Dendritic cell treated with granulocyte-macrophage colony-stimulating factor and Interleukin-4, amounts not matched to agents 40 ng/mL and 50 ng/mL, for 4 days (primary cell): ENCODE measurements around the gene ELK4.

Source experiments
- H3K27ac Mint-ChIP-seq: one replicate; pipeline ENCODE4 v1.8.0; 2022; ENCODE audit warnings: mild to moderate bottlenecking, mixed read lengths
- H3K27me3 Mint-ChIP-seq: one replicate; pipeline ENCODE4 v1.8.0; 2022; ENCODE audit warnings: mild to moderate bottlenecking, mixed read lengths
- H3K36me3 Mint-ChIP-seq: one replicate; pipeline ENCODE4 v1.8.0; 2022; ENCODE audit warnings: low read depth, mixed read lengths
- H3K4me1 Mint-ChIP-seq: one replicate; pipeline ENCODE4 v1.8.0; 2022; ENCODE audit warnings: low read depth, mixed read lengths
- H3K4me3 Mint-ChIP-seq: one replicate; pipeline ENCODE4 v1.8.0; 2022; ENCODE audit warnings: mild to moderate bottlenecking, moderate library complexity, mixed read lengths
- H3K9me3 Mint-ChIP-seq: one replicate; pipeline ENCODE4 v1.8.0; 2022; ENCODE audit warnings: mixed read lengths
- intact Hi-C: fragments of 100-400 bp; cut with micrococcal nuclease; formaldehyde crosslinking; loops from one replicate; pipeline ENCODE4 v1.15.0; 2022

ELK4 gene

DNA sequence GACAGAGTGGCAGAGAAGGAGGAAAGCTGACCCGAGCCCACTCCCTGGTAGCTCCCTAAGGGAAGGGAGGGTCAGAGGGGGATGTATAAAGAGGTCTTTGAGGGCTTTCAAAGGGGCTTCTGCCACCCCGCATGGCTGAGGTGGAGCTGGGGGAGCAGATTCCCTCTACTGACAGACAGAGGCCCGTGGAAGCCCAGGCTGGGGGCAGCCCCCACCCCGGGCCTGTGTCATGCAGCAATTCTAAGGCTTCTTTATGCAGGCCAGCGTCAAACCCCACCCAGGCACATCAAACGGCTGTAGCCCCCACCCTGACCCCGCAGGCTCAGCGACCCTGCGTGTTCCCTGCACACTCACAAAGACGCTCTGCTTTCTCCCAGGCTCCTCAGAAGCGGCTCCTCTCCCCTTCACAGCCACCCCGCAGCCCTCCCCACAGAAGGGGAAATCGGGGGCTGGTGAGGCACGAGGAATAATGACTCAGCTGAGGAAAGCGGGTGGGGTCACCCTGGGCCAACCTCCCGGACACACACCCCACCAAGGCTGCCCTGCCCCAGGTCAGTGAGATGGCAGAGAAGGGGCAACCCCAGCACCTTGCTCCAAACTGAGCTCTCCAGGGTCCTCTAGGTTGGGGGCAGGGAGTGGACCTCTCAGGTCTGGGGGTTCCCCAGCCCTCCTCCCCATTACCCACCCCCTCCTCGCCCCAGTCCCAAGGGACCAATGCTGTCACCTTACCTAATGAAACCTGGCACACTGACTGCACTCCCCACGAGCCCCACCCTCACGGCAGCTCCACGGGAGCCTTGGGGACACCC lies 37.7 kb upstream of the ELK4 start:
- Mint-ChIP-seq H3K27ac (peak overlapping the region; percentile 47), H3K27me3 (peaks cover 54% of the 10 kb centered on the region), H3K9me3 (no peaks in the 10 kb centered on the region), H3K4me1 (peaks cover 63% of the 10 kb centered on the region), H3K36me3 (no peaks in the 10 kb centered on the region), H3K4me3 (peak overlapping the region; percentile 26)
- intact Hi-C loops, result no loop called here

DNA sequence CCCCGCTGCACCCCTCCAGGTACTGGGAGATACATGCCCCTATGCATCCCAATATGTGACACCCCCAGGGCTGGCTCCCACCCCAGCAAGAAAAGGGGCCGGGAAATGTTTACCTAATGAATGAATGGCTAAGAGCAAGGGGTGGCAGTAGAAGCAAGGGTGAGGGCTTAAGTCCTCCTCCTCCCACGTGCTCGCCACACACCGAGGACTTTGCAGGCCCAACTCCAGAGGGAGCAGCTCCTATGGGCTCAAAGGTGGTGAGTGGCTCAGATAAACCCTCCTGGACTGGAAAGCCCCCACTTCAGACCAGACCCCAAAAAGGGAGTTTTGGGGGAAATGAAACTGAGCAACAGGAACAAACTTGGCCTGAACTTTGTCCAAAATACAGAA lies 37.1 kb upstream of the ELK4 start:
- Mint-ChIP-seq H3K4me3 (no peak overlapping the region), H3K27me3 (peaks cover 56% of the 10 kb centered on the region), H3K4me1 (peaks cover 69% of the 10 kb centered on the region), H3K9me3 (no peaks in the 10 kb centered on the region), H3K27ac (peak overlapping the region; percentile 47), H3K36me3 (no peaks in the 10 kb centered on the region)
- intact Hi-C loops, result no loop called here

DNA sequence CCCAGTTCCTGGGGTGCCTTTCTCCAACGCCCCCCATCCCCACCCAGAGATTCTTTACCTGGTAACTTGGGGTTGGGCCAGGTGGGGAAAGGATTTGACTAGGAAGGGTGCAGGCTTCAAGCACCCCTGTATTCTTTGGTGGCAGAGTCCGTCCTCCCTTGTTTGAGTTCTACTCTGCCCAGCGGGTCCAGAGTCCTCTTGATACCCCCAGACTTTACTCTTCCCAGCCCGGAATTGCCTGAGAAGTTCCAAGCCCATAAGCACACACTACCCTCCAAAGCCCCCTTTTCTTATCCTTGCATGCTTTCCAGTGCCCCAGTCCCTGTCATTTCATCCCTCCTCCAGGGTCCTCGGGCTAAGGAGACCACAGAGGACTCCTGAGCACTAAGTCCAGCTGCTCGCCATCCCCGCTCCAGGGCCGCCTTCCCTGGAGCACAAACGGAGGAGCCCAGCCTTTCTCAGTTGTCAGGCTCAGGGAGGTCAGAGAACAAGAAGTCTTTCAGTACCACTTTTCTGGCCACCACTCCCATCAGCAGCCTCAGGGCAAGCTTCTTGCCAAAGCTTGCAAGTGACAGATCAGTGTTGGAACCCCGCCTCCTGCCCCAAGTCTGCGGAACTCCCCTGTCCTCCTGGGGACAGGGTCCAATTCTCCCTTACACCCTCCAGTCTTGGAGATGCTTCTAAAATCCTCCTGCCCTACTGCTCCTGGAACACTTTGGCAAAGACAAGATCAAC lies 36.3 kb upstream of the ELK4 start:
- no peak overlapping the region for H3K4me3 Mint-ChIP-seq
- no peaks in the 10 kb centered on the region for H3K9me3 Mint-ChIP-seq
- no peaks in the 10 kb centered on the region for H3K36me3 Mint-ChIP-seq
- peak overlapping the region; percentile 0 for H3K27ac Mint-ChIP-seq
- peaks cover 76% of the 10 kb centered on the region for H3K4me1 Mint-ChIP-seq
- H3K27me3 Mint-ChIP-seq, result peaks cover 51% of the 10 kb centered on the region
- intact Hi-C loops, result no loop called here

DNA sequence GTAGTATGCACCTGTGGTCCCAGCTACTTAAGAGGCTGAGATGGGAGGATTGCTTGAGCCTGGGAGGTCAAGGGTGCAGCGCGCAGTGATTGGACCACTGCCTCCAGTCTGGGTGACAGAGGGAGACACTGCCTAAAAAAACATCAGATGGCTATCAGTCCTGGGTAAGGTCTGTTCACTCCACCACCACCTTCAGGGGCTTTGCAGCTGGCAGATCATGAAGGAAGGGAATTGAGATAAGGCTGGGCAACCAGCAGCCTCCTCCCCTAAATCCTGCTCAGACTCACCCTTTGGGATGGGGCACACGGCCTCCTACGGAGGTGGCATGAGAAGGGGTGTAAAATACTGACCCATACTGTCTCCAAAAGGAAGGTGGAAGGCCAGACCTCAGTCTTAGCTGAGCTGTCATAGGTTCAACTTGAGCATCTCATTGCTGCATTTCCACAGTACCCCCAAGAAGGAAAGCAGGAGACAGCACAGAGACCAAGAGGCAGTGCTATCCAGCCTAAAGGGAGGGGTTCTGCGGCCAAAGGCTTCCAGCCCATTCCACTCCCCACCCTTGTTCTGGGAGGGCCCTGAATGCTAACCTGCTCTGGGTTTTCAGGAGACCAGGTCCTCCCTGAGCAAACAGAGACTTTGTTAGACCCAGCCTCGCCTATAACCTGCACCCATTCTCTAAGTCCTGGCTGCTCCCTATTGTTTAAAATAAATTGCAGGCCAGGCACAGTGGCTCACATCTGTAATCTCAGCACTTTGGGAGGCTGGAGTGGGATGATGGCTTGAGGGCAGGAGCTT lies 34.8 kb upstream of the ELK4 start:
- Mint-ChIP-seq H3K27ac (no peak overlapping the region), H3K9me3 (no peaks in the 10 kb centered on the region), H3K36me3 (no peaks in the 10 kb centered on the region), H3K4me3 (no peak overlapping the region), H3K27me3 (peaks cover 54% of the 10 kb centered on the region), H3K4me1 (peaks cover 75% of the 10 kb centered on the region)
- intact Hi-C loops, result no loop called here

DNA sequence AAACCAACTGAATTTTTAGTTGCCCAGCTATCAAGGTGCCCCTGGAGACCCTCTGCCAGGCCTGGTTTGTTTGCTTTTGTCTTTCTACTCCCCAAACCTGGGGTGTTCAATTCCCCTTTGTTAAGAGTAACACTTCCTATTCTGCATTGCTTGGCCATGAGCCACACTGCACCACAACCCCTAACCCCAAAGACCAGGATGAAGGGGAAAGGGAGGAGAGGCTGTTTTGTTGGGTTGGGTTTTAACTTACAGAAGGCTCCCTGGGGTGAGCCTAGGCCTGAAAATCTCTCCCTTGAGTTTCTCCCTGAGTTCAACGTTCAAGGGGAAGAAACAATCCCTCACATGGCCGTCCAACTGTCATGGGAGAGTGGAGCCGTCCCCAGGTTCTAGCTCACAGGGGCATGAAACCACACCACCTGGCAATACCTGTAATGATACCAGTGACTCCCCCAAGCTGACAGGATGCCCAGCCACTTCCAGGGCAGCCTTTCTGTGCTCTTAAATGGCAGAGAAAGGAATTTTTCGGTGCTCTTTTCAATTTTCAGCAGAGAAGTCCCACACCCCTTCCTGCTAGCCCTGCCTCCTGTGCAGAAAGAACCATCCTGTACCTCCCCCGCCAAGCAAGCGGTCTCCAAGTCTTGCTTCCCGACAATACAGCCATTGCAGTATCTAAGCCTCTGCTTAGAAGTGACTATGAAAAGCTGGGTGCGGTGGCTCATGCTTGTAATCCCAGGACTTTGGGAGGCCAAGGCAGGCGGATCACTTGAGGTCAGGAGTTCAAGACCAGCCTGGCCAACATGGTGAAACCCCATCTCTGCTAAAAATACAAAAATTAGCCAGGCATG lies 33.6 kb upstream of the ELK4 start:
- intact Hi-C loops, result no loop called here
- Mint-ChIP-seq H3K36me3 (no peaks in the 10 kb centered on the region), H3K4me3 (no peak overlapping the region), H3K4me1 (peaks cover 64% of the 10 kb centered on the region), H3K27me3 (peaks cover 57% of the 10 kb centered on the region), H3K9me3 (no peaks in the 10 kb centered on the region), H3K27ac (no peak overlapping the region)

DNA sequence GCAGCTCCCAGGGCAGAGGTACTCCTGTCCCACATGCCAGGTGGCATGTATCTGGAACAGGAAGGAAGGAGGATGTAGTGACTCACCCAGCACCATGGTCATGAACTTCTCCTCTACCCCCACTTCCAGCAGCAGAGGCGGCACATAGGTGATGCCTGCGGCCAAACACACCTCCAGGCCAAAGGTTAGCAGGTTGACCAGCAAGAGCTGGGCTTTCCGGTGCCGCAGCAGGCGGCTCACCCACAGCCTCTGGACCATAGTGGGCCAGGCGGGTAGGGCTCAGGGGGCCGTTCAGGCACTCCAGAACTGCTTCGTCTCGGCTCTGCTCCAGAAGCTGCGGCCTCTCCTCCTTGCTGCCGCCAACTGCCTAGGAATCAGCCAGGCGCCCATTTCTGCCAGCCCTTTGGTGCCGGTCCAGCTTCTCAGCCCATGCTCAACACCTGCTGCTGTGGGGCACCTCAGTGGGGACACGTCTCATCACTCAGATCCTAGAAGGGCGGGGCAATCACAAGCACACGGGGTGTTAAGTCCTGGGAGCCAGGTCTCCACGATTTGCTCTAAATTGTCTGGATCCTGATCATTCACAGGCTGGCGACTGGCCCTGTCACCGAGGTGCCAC lies 32.7 kb upstream of the ELK4 start:
- no peaks in the 10 kb centered on the region for H3K9me3 Mint-ChIP-seq
- intact Hi-C loops, result no loop called here

DNA sequence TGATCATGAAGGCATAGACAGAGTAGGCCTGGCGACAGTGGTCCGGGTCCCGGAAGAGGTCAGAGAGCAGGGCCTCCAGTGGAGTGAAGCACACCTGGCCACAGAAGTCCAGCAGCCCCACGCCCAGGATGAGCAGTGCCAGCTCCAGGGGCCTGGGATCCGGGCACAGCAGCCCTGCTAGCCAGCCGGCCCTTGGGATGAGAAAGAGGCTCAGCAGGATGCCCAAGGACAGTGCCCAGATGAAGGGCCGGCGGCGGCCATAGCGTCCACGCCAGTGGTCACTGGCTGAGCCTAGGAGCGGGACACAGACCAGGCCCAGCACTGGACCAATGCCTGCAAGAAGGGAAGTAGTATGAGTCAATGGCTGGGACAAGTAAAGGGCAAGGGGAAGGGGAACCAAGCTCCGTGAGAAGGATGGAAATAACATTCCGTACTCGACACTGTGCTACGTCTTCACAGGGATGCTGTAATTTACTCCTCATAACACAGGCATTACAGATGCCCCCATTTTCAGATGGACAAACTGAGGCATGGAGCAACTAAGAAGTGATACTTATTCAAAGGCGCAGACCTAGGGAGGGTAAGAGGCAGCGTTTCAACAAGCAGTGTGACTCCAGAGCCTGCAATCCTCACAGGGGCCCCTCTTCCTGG lies 31.6 kb upstream of the ELK4 start:
- Mint-ChIP-seq H3K36me3 (no peaks in the 10 kb centered on the region), H3K4me1 (peaks cover 54% of the 10 kb centered on the region), H3K27me3 (peaks cover 61% of the 10 kb centered on the region), H3K27ac (no peak overlapping the region), H3K9me3 (no peaks in the 10 kb centered on the region), H3K4me3 (no peak overlapping the region)
- intact Hi-C loops, result no loop called here

More for the DNA sequence above, 32.7 kb upstream of the ELK4 start:
- H3K4me1 Mint-ChIP-seq, result peaks cover 58% of the 10 kb centered on the region
- H3K36me3 Mint-ChIP-seq, result no peaks in the 10 kb centered on the region
- H3K27ac Mint-ChIP-seq, result no peak overlapping the region
- H3K27me3 Mint-ChIP-seq, result peaks cover 62% of the 10 kb centered on the region
- H3K4me3 Mint-ChIP-seq, result no peak overlapping the region

DNA sequence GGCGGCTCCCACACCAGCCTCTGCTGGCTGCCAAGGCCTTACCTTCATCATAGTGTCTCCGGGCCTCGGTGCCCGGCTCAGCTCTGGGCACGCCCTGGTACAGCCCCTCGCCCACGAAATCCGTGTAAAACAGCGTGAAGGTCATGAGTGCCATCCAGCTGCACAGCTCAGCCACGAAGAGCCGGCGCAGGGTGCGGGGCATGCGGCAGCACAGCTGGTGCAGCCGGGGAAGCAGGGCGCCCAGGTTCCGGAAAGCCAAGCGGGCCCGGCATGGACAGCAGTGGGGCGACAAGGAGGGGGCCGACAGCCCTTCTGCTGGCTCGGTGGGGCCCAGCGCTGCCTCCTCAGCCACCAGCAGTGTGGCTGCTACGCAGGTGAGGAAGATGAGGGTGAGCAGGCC lies 31.0 kb upstream of the ELK4 start:
- peaks cover 55% of the 10 kb centered on the region for H3K27me3 Mint-ChIP-seq
- intact Hi-C loops, result no loop called here
- no peaks in the 10 kb centered on the region for H3K9me3 Mint-ChIP-seq
- H3K4me3 Mint-ChIP-seq, result no peak overlapping the region
- H3K36me3 Mint-ChIP-seq, result no peaks in the 10 kb centered on the region
- H3K27ac Mint-ChIP-seq, result no peak overlapping the region
- peaks cover 48% of the 10 kb centered on the region for H3K4me1 Mint-ChIP-seq

DNA sequence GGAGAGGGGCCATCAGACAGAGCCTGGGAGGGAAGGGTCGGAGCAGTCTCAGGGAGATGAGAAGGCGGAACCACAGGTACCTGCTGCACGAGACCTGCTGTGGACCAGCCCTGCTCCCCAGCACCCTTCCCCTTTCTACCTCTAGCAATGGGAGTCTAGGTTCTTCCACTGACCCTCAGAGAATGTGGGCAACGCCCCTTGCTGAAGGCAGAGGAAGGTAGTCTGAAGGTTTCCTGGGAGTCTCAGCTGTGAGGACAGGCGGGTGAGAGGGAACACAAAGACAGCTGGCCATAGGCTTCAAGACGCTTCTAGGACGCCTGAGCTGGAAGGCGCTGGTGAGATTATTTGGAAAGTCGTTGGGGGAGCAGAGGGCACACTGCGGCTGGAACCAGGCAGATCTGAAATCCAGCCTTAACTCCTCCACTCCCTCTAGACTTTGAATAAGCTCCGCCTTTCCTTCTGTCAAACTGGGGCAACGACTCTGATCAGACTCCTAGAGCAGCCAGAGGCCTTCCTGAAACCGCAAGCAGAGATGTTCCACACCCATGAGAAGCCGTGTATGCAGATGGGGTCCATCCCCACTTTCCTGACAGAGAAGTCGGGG lies 30.4 kb upstream of the ELK4 start:
- peaks cover 48% of the 10 kb centered on the region for H3K4me1 Mint-ChIP-seq
- no peak overlapping the region for H3K4me3 Mint-ChIP-seq
- no peak overlapping the region for H3K27ac Mint-ChIP-seq
- no peaks in the 10 kb centered on the region for H3K36me3 Mint-ChIP-seq
- intact Hi-C loops, result no loop called here
- peaks cover 54% of the 10 kb centered on the region for H3K27me3 Mint-ChIP-seq
- no peaks in the 10 kb centered on the region for H3K9me3 Mint-ChIP-seq

DNA sequence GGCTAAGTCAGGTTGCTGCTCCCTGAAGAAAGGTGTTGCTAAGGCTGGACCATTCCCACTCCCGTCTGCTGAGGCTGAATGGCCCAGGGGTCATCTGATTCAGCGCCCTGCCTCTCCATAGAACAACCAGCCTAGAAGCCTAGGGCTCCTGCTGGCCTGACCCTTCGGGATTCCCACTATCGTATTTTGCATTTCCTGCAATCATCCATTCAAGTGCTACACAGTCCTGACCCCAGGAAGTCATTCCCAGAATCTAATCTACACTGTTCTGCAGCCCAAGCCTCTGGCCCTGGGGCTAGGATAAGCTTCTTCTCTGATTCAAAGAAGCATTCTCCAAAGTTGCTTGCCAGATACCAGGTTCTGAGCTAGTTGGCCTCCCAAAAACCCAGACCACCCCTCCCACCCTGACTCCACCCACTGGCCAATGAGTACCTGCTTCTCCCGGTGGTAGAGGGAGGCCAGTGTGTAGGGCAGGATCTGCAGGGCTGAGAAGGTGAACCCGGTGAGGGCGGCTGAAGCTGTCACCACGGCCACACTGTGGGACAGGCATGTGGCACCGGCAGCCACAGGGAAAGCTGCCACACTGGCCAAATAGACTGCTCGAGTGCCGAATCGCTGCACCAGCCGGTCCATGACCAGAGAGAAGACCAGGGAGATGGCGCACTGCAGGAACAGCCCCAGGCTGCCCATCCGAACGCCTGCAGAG lies 29.8 kb upstream of the ELK4 start:
- Mint-ChIP-seq H3K9me3 (no peaks in the 10 kb centered on the region), H3K4me3 (no peak overlapping the region), H3K27ac (no peak overlapping the region), H3K27me3 (peaks cover 54% of the 10 kb centered on the region), H3K36me3 (no peaks in the 10 kb centered on the region), H3K4me1 (peaks cover 48% of the 10 kb centered on the region)
- intact Hi-C loops, result no loop called here

DNA sequence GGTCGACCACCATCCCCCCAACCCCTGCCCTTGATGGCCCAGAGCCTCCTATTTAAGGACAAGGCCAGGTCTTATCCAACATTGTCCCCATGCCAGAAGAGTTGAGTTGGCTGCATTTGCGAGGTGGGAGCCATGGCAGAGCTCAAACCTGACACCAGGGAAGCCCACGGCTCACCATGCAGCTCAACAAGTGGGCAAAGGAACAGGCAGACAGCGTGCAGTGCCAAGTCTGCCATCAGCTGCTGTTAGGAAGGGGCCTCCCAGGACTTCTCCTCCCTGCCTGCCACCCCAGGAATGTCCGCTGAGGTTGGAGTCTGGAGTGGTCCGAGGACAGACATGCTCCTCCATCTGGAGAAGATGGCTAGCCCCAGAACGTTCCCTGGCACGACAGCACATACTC lies 28.6 kb upstream of the ELK4 start:
- intact Hi-C loops, result no loop called here

More for the DNA sequence above, 28.6 kb upstream of the ELK4 start:
- H3K27me3 Mint-ChIP-seq, result peaks cover 49% of the 10 kb centered on the region
- no peaks in the 10 kb centered on the region for H3K9me3 Mint-ChIP-seq
- no peaks in the 10 kb centered on the region for H3K36me3 Mint-ChIP-seq
- peaks cover 40% of the 10 kb centered on the region for H3K4me1 Mint-ChIP-seq
- H3K4me3 Mint-ChIP-seq, result no peak overlapping the region
- H3K27ac Mint-ChIP-seq, result no peak overlapping the region
